ENCODE data around the gene SLC43A1.

- TF ChIP-seq POLR2A (IDR thresholded peaks at IDR 0.05) (no peak), CTCF (IDR thresholded peaks at IDR 0.05) (no peak)
Observed at GRCh38 chr11:57466680-57467079, 48.8 kb downstream of the SLC43A1 start.
